Suppressor macrophage treated with lipopolysaccharide for 1 hour (primary cell): ENCODE measurements around the gene SINHCAF.
"Not testable (repeated sequence)": the region's sequence is repeated elsewhere in the genome, so short reads cannot be mapped to it uniquely, and the experiment has no call there.

Source experiments
- DNase-seq, 3 donors: peaks; one replicate each; pipeline ENCODE4 v3.0.0-alpha.2; 2020 to 2022

Gene SINHCAF

GRCh38 chr12:31325877-31326631 lies at the start of gene SINHCAF:
SINHCAF (minus strand) TSS chr12:31326150; CDS start chr12:31298204, 27,946 bp downstream.
- DNase-seq = peak; percentile 99 to 100 (median 99)

GRCh38 chr12:31375422-31375821 lies 49.5 kb upstream of the SINHCAF start:
- DNase-seq = not testable (repeated sequence)

DNA sequence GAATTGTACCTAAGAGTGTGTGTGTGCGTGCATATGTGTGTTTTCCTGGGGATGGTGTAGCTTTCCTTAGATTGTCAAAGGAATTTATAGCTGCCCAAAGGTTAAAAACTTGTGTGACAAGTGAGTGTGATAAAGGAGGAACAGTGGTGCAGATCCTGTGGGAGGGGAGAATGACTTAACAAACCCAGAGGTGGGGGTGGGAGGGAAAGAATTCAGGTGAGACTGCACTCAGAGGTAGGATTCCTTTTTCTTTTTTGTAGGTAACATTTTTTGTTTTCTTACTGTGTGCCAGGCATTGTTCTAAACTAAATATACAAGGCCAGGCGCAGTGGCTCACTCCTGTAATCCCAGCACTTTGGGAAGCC lies 45.3 kb upstream of the SINHCAF start:
- DNase-seq = no peak

- DNase-seq = peak; percentile 27 to 45 (median 43)
Measured at GRCh38 chr12:31370531-31371255, 44.7 kb upstream of the SINHCAF start.

DNA sequence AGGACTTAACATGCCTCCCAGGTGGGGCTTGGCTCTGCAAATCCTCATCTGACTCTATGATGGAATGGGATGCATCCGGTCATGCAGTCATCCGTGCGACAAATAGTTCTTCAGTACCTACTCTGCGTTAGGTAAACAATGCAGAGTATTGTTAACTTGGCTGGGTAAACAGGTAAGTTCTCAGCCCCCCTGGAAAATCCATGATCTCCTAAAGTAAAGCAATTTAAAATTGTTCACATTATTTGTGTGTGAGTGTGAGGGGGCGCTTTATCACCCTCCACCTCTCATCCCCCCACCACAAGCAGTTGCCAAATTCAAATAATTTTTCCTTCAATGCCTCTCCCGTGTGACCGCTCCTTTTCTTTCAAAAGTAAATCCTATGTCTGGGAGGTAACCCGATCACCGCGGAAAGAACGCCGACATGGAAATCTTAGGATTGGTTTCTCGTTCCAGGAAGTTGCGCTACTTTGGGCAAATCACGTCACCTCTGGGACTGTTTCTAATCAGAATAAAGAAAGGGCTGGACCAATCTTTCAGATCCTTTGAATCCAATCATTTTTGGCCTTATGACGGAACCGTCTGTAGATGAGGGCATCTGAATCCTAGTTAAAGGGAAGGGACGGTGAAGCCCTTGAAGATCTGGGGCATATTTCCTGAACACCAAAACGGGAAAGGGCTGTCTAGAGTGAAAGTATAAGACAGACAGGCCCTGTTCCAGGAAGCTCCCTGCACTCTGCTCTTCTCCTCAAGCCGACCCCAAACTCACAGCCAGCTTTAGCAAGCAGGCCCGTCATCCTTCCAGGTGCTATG lies 44.0 kb upstream of the SINHCAF start:
- DNase-seq = no peak

- DNase-seq = peak in 1 of 3 donors; percentile 27
Measured at GRCh38 chr12:31368666-31369361, 42.9 kb upstream of the SINHCAF start.

- DNase-seq = no peak
Measured at GRCh38 chr12:31366104-31366621, 40.2 kb upstream of the SINHCAF start.

- DNase-seq = no peak
Measured at GRCh38 chr12:31363831-31364230, 37.9 kb upstream of the SINHCAF start.

DNA sequence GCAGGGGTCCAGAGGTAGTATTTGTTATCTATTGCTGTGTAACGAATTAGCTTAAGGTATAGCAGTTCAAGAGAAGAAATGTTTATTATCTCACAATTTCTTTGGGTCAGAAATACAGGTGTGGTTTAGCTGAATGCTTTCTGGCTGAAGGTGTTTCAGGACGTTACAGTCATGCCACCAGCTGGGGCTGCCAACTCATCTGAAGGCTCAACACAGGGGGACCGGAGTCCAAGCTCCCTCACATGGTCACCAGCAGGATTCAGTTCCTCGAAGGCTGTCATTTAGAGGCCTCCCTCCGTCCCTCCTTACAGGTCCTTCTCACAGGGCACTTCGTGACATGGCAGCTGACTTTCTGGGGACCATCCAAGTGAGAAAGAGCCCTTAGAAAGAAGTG lies 37.5 kb upstream of the SINHCAF start:
- DNase-seq = peak in 1 of 3 donors; percentile 17

- peak; percentile 67 to 73 (median 69) for DNase-seq
Measured at GRCh38 chr12:31362759-31363415, 36.9 kb upstream of the SINHCAF start.

GRCh38 chr12:31362115-31362758 lies 36.3 kb upstream of the SINHCAF start:
- DNase-seq = no peak

DNA sequence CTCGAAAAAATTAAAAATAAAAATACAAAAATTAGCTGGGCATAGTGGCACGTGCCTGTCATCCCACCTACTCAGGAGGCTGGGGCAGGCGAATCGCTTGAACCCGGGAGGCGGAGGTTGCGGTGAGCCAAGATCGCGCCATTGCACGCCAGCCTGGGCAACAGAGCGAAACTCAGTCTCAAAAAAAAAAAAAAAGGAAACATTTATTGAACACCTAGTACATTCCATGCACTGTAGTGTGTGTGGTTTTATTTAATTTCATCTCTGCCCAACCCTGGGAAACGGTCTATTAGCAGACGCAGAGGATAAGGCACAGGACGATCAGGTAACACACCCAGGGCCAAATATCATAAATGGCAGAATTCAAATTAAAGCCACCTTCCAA lies 35.8 kb upstream of the SINHCAF start:
- no peak for DNase-seq

GRCh38 chr12:31355747-31356107 lies 29.8 kb upstream of the SINHCAF start:
- no peak for DNase-seq

- peak; percentile 39 to 58 (median 50) for DNase-seq
Measured at GRCh38 chr12:31353750-31354708, 28.1 kb upstream of the SINHCAF start.

DNA sequence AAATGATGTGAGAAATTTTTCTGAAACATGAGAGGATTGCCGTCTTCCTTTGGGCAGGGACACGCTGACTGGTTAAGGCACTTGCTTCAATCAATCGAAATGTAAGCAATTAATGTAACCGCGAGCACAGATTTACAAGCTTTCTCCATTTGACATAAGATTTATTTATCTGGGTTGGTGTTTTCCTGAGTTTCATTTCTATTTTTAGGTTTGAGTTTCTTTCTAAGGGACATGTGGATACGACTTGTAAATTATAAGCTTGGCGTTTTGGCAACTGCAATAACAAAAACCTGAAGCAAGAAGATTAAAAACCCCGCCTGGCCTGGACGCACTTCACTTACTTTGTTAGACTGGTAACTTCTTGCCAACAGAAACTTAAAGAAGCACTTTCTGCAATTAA lies 20.3 kb upstream of the SINHCAF start:
- no peak for DNase-seq

- no peak for DNase-seq
Measured at GRCh38 chr12:31343139-31343538, 17.2 kb upstream of the SINHCAF start.

GRCh38 chr12:31342286-31342685 lies 16.3 kb upstream of the SINHCAF start:
- DNase-seq = no peak

DNA sequence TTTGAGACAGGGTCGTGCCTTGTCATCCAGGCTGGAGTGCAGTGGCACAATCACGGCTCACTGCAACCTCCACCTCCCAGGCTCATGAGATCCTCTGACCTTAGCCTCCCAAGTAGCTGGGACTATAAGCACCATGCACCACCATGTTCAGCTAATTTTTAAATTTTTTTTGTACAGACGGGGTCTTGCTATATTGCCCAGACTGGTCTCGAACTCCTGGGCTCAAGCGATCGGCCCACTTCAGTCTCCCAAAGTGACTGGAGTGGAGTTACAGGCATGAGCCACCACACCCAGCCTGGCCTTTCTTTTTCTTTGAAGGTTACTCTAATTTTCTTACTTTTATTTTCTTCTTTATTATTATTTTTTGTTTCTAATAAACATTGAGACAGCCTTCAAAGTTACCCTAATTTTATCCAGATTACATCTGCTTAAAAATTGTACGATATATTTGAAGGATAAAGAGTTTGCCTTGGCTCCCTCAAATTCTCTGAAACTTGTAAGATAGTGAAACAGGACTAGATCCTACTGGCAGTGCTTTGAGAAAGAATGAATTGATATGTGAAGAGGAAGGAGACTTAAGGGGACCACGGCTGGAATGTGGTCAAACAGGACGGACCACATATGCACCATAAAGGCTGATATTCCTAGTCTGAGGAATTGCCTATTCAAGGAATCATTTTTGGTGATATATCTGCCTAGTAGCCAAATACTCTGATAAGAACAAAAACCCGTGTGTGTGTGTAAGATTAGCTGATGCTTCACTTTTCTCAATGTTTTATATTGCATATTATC lies 14.1 kb upstream of the SINHCAF start:
- no peak for DNase-seq

DNA sequence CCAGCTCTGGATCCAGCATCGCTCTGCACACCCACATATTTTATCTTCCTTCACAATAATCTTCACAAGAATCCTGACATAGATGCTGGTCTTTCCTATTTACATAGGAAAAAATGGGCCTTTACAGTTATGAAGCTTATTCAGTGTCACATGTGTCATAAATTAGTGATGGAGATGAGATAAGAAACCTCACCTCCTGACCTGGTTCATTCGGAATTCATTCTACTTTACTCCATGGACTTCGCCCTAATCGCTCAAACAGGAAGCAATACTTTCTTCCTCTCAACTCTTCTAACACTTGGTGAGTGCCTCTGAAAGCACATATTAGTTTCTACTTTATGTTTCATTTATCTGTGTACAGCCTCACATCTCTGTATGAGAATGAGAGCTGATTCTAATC lies 12.0 kb upstream of the SINHCAF start:
- no peak for DNase-seq

DNA sequence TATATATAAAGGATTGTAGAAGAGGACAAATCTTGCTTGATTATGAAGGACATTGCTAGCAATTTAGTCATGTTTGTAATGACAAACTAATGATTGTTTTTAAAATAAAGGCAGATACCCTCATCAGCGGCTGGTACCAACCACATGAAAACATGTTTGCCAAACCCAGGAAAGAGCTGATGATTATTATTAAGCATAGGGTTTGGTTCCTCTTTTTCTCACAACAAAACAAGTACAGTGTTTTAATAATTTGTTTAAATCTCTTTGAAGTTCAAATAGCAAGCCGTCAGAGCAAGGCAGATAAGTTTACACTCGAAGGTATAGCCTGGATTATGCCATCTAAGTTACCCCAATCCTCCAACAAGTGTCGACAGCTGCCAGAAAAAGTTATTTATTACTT lies 5.3 kb upstream of the SINHCAF start:
- no peak for DNase-seq
